NK-92 treated with Interleukin-12 subunit alpha and Interleukin-12 subunit beta, amount 100 ng/mL, for 24 hours (cell line): Measurements from ENCODE around the gene PRICKLE2.

Experiments
- DNase-seq: peaks from one replicate; lab custom pipeline; 2025; lab: John Stamatoyannopoulos, UW

The PRICKLE2 gene

GRCh38 chr3:64073158-64073761, 152.0 kb downstream of the PRICKLE2 start:
- DNase-seq, result no peak

- DNase-seq, result no peak
Observed at GRCh38 chr3:64072126-64072525, 153.1 kb downstream of the PRICKLE2 start.

- no peak for DNase-seq
Observed at GRCh38 chr3:64070704-64071103, 154.6 kb downstream of the PRICKLE2 start.

GRCh38 chr3:64067506-64068346, 157.5 kb downstream of the PRICKLE2 start:
- no peak for DNase-seq

- DNase-seq, result no peak
Observed at GRCh38 chr3:64064804-64065203, 160.5 kb downstream of the PRICKLE2 start.

- DNase-seq, result no peak
Observed at GRCh38 chr3:64063983-64064438, 161.3 kb downstream of the PRICKLE2 start.

GRCh38 chr3:64063207-64063982, 161.9 kb downstream of the PRICKLE2 start:
- no peak for DNase-seq

- no peak for DNase-seq
Observed at GRCh38 chr3:64061628-64062027, 163.6 kb downstream of the PRICKLE2 start.

GRCh38 chr3:64059484-64060175, 165.6 kb downstream of the PRICKLE2 start:
- DNase-seq, result no peak

- DNase-seq, result no peak
Observed at GRCh38 chr3:64058566-64058965, 166.7 kb downstream of the PRICKLE2 start.

- DNase-seq, result no peak
Observed at GRCh38 chr3:64057231-64057630, 168.0 kb downstream of the PRICKLE2 start.

GRCh38 chr3:64056606-64057180, 168.6 kb downstream of the PRICKLE2 start:
- DNase-seq, result no peak

GRCh38 chr3:64055076-64055475, 170.2 kb downstream of the PRICKLE2 start:
- DNase-seq, result no peak

- no peak for DNase-seq
Observed at GRCh38 chr3:64054488-64054887, 170.8 kb downstream of the PRICKLE2 start.

GRCh38 chr3:64053581-64053980, 171.7 kb downstream of the PRICKLE2 start:
- DNase-seq, result no peak

- no peak for DNase-seq
Observed at GRCh38 chr3:64053117-64053516, 172.1 kb downstream of the PRICKLE2 start.

GRCh38 chr3:64049832-64050231, 175.4 kb downstream of the PRICKLE2 start:
- no peak for DNase-seq

GRCh38 chr3:64049136-64049535, 176.1 kb downstream of the PRICKLE2 start:
- DNase-seq, result no peak

- DNase-seq, result no peak
Observed at GRCh38 chr3:64048631-64049061, 176.6 kb downstream of the PRICKLE2 start.

- DNase-seq, result no peak
Observed at GRCh38 chr3:64047787-64048186, 177.5 kb downstream of the PRICKLE2 start.

- no peak for DNase-seq
Observed at GRCh38 chr3:64046996-64047594, 178.2 kb downstream of the PRICKLE2 start.
